ENCODE results near the gene RNF214. TPM values are rescaled to one million over a fixed set of nuclear protein-coding genes. Genes with fewer than 3 reads are reported as not detected.
"Not testable (repeated sequence)": the region's sequence is repeated elsewhere in the genome, so short reads cannot be mapped to it uniquely, and the experiment has no call there.

The RNF214 gene
- total and polyA plus RNA-seq, 2 donors (not counting 1 experiment from before 2014, with no cell fraction given), result 16.0 to 36.1 TPM

- no peak overlapping the region for H2AFZ ChIP-seq (ENCODE audit: insufficient read depth, low read depth, low read length, poor library complexity, severe bottlenecking)
- no peaks in the 10 kb centered on the region for H4K20me1 ChIP-seq (ENCODE audit: control insufficient read depth, insufficient read depth, low read length, poor library complexity, severe bottlenecking)
- no peak for ATAC-seq (ENCODE audit: low read depth)
- CTCF ChIA-PET, result no interaction called here
- no peak overlapping the region for H3K27ac ChIP-seq (ENCODE audit: low read length in 2 of 2)
- no peaks in the 10 kb centered on the region for H3K79me2 ChIP-seq (ENCODE audit: control insufficient read depth, insufficient read depth, low read length)
- Mint-ChIP-seq H3K27me3 (peaks cover 31% of the 10 kb centered on the region), H3K27ac (no peak overlapping the region), H3K4me1 (peaks cover 12% of the 10 kb centered on the region), H3K9me3 (ENCODE audit: insufficient read depth) (no peaks in the 10 kb centered on the region), H3K4me3 (no peak overlapping the region)
- no peak for DNase-seq
- POLR2A ChIA-PET, result no interaction called here
- no peak overlapping the region for H3K4me3 ChIP-seq (ENCODE audit: control extremely low read depth in 1 of 5, extremely low read depth in 1 of 5, insufficient read depth in 1 of 5, low read depth in 2 of 5, low read length in 4 of 5)
- H3K4me1 ChIP-seq (ENCODE audit: control insufficient read depth in 2 of 2, insufficient read depth in 2 of 2, low read length in 2 of 2), result peaks cover 16 to 19% of the 10 kb centered on the region in 2 donors
- H3K36me3 ChIP-seq (replicated peaks in 1 of 2; ENCODE audit: control extremely low read depth in 1 of 2, control insufficient read depth in 1 of 2, extremely low read depth in 1 of 2, insufficient read depth in 2 of 2, low read length in 1 of 2), result no peaks in the 10 kb centered on the region
- peaks cover 0 to 7% (median 0%) of the 10 kb centered on the region in 3 donors for H3K9me3 ChIP-seq (ENCODE audit: control extremely low read depth in 1 of 3, control insufficient read depth in 2 of 3, insufficient read depth in 1 of 3, low read length in 2 of 3)
- H3K4me2 ChIP-seq (replicated peaks; ENCODE audit: low read depth, low read length, poor library complexity, severe bottlenecking), result no peak overlapping the region
- H3K9ac ChIP-seq (ENCODE audit: low read length), result no peak overlapping the region
- TF ChIP-seq CTCF (IDR thresholded peaks at IDR 0.05), result no peak
- no peak for TF ChIP-seq EZH2 (IDR thresholded peaks at IDR 0.05; ENCODE audit: borderline replicate concordance, insufficient read depth, low read depth, low read length, poor library complexity, severe bottlenecking)
- intact Hi-C loops (cut with micrococcal nuclease), result no loop called here
- H3K27me3 ChIP-seq (replicated peaks in 1 of 4; ENCODE audit: control extremely low read depth in 1 of 4, control insufficient read depth in 3 of 4, insufficient read depth in 4 of 4, low read length in 3 of 4), result peaks cover 0 to 32% (median 20%) of the 10 kb centered on the region in 4 experiments
- 100% methylated on average over 4 of the region's 7 CpGs for WGBS (ENCODE audit: insufficient coverage)
Observed at GRCh38 chr11:117318738-117319137, 86.3 kb downstream of the RNF214 start.

GRCh38 chr11:117319214-117319840 is 86.9 kb downstream of the RNF214 start:
- peaks cover 16 to 19% of the 10 kb centered on the region in 2 donors for H3K4me1 ChIP-seq (ENCODE audit: control insufficient read depth in 2 of 2, insufficient read depth in 2 of 2, low read length in 2 of 2)
- no peak for DNase-seq
- Mint-ChIP-seq H3K27ac (no peak overlapping the region), H3K4me1 (peaks cover 12% of the 10 kb centered on the region), H3K4me3 (no peak overlapping the region), H3K27me3 (peaks cover 27% of the 10 kb centered on the region), H3K9me3 (ENCODE audit: insufficient read depth) (no peaks in the 10 kb centered on the region)
- intact Hi-C loops (cut with micrococcal nuclease), result no loop called here
- ATAC-seq (ENCODE audit: low read depth), result no peak
- CTCF ChIA-PET, result no interaction called here
- H3K36me3 ChIP-seq (replicated peaks in 1 of 2; ENCODE audit: control extremely low read depth in 1 of 2, control insufficient read depth in 1 of 2, extremely low read depth in 1 of 2, insufficient read depth in 2 of 2, low read length in 1 of 2), result no peaks in the 10 kb centered on the region
- POLR2A ChIA-PET, result no interaction called here
- WGBS (ENCODE audit: insufficient coverage), result 100% methylated on average over 1 of the region's 5 CpGs
- no peaks in the 10 kb centered on the region for H4K20me1 ChIP-seq (ENCODE audit: control insufficient read depth, insufficient read depth, low read length, poor library complexity, severe bottlenecking)
- H3K4me3 ChIP-seq (ENCODE audit: control extremely low read depth in 1 of 5, extremely low read depth in 1 of 5, insufficient read depth in 1 of 5, low read depth in 2 of 5, low read length in 4 of 5), result no peak overlapping the region
- H3K27ac ChIP-seq (ENCODE audit: low read length in 2 of 2), result no peak overlapping the region
- TF ChIP-seq CTCF (IDR thresholded peaks at IDR 0.05) (no peak), EZH2 (IDR thresholded peaks at IDR 0.05; ENCODE audit: borderline replicate concordance, insufficient read depth, low read depth, low read length, poor library complexity, severe bottlenecking) (no peak)
- peaks cover 0 to 27% (median 17%) of the 10 kb centered on the region in 4 experiments for H3K27me3 ChIP-seq (replicated peaks in 1 of 4; ENCODE audit: control extremely low read depth in 1 of 4, control insufficient read depth in 3 of 4, insufficient read depth in 4 of 4, low read length in 3 of 4)
- H3K9ac ChIP-seq (ENCODE audit: low read length), result no peak overlapping the region
- peaks cover 0 to 7% (median 0%) of the 10 kb centered on the region in 3 donors for H3K9me3 ChIP-seq (ENCODE audit: control extremely low read depth in 1 of 3, control insufficient read depth in 2 of 3, insufficient read depth in 1 of 3, low read length in 2 of 3)
- no peaks in the 10 kb centered on the region for H3K79me2 ChIP-seq (ENCODE audit: control insufficient read depth, insufficient read depth, low read length)
- no peak overlapping the region for H3K4me2 ChIP-seq (replicated peaks; ENCODE audit: low read depth, low read length, poor library complexity, severe bottlenecking)
- H2AFZ ChIP-seq (ENCODE audit: insufficient read depth, low read depth, low read length, poor library complexity, severe bottlenecking), result no peak overlapping the region

- peak overlapping the region; percentile 71 for H3K4me3 Mint-ChIP-seq
- POLR2A ChIA-PET, result interaction anchor here (0.6 to 1.7 kb wide), 3 partner anchors 100 to 482 kb away, joined by 3 to 11 read pairs (median 6); no protein-coding TSS in a partner anchor
Observed at GRCh38 chr11:117327255-117327566, 94.7 kb downstream of the RNF214 start.

More at GRCh38 chr11:117327255-117327566, 94.7 kb downstream of the RNF214 start:
- H3K27me3 Mint-ChIP-seq; H3K36me3 ChIP-seq (replicated peaks in 1 of 2; ENCODE audit: control extremely low read depth in 1 of 2, control insufficient read depth in 1 of 2, extremely low read depth in 1 of 2, insufficient read depth in 2 of 2, low read length in 1 of 2); H3K9me3 ChIP-seq (ENCODE audit: control extremely low read depth in 1 of 3, control insufficient read depth in 2 of 3, insufficient read depth in 1 of 3, low read length in 2 of 3); H4K20me1 ChIP-seq (ENCODE audit: control insufficient read depth, insufficient read depth, low read length, poor library complexity, severe bottlenecking); H3K27ac Mint-ChIP-seq; H3K9me3 Mint-ChIP-seq (ENCODE audit: insufficient read depth); H3K27me3 ChIP-seq (replicated peaks in 1 of 4; ENCODE audit: control extremely low read depth in 1 of 4, control insufficient read depth in 3 of 4, insufficient read depth in 4 of 4, low read length in 3 of 4); DNase-seq; ATAC-seq (ENCODE audit: low read depth); H3K4me1 Mint-ChIP-seq; H3K79me2 ChIP-seq (ENCODE audit: control insufficient read depth, insufficient read depth, low read length): not testable (repeated sequence)
- intact Hi-C loops (cut with micrococcal nuclease), result loop anchor here (5.0 to 10.0 kb wide), 3 partner anchors 182 to 540 kb away; partner anchors contain the start of genes PAFAH1B2 and ZPR1
- Histone ChIP-seq H3K27ac (ENCODE audit: low read length in 2 of 2) (peak overlapping the region; percentile 84 to 89), H3K9ac (ENCODE audit: low read length) (peak overlapping the region; percentile 83), H3K4me1 (ENCODE audit: control insufficient read depth in 2 of 2, insufficient read depth in 2 of 2, low read length in 2 of 2) (peaks cover 6 to 11% of the 10 kb centered on the region in 2 donors), H3K4me2 (replicated peaks; ENCODE audit: low read depth, low read length, poor library complexity, severe bottlenecking) (peak overlapping the region; percentile 79), H3K4me3 (ENCODE audit: control extremely low read depth in 1 of 5, extremely low read depth in 1 of 5, insufficient read depth in 1 of 5, low read depth in 2 of 5, low read length in 4 of 5) (peak overlapping the region in 4 of 5 experiments; percentile 58 to 88 (median 80)), H2AFZ (ENCODE audit: insufficient read depth, low read depth, low read length, poor library complexity, severe bottlenecking) (peak overlapping the region; percentile 90)
- 39% methylated on average over 3 of the region's 5 CpGs for WGBS (ENCODE audit: insufficient coverage)
- CTCF ChIA-PET, result interaction anchor here (0.6 to 2.1 kb wide), 4 partner anchors 8 to 96 kb away, joined by 4 to 6 read pairs (median 4); partner anchors contain the start of gene BACE1
